H1 (cell line): ENCODE results near the gene P2RX6.
"Not testable (repeated sequence)": the region's sequence is repeated elsewhere in the genome, so short reads cannot be mapped to it uniquely, and the experiment has no call there.

Experiments used
- CBX8 ChIP-seq: fragments of 300-800, 300-1000 bp; sonication (generic); IDR thresholded peaks from 2 replicates; pipeline ENCODE4 v1.7.1; 2016; ENCODE audit warnings: low read depth, low read length, borderline replicate concordance
- CHD2 ChIP-seq: IDR thresholded peaks from 2 replicates; pipeline ENCODE4 v1.6.1; 2012; ENCODE audit warnings: low read length, improper control_type of control experiment
- EP300 ChIP-seq, 2 experiments: IDR thresholded peaks; 1 replicate in 1 of 2; 2 replicates in 1 of 2; pipeline ENCODE4 v1.6.1; 2011 to 2012; ENCODE audit warnings: low read depth in 2 of 2, low read length in 2 of 2, mild to moderate bottlenecking in 2 of 2, borderline replicate concordance in 1 of 2, inconsistent platforms in 1 of 2, moderate library complexity in 1 of 2
- POLR2A ChIP-seq, 2 experiments: IDR thresholded peaks; 1 replicate in 1 of 2; 2 replicates in 1 of 2; pipeline ENCODE4 v1.6.1; 2011; ENCODE audit warnings: low read depth in 2 of 2, low read length in 2 of 2, mild to moderate bottlenecking in 2 of 2; ENCODE audit errors: control extremely low read depth in 1 of 2
- RXRA ChIP-seq: IDR thresholded peaks from 2 replicates; pipeline ENCODE4 v1.6.1; 2011; ENCODE audit warnings: low read depth, mild to moderate bottlenecking, low read length, moderate library complexity; ENCODE audit not compliant: insufficient read depth
- SP1 ChIP-seq: IDR thresholded peaks from 2 replicates; pipeline ENCODE4 v1.6.1; 2011; ENCODE audit warnings: low read depth, low read length
- TBP ChIP-seq: IDR thresholded peaks from 2 replicates; pipeline ENCODE4 v1.6.1; 2011; ENCODE audit warnings: low read depth, low read length, improper control_type of control experiment
- YY1 ChIP-seq: IDR thresholded peaks from 2 replicates; pipeline ENCODE4 v1.6.1; 2011; ENCODE audit warnings: low read depth, mild to moderate bottlenecking, low read length
- TF ChIP-seq, protein P1 (sequence below), 3 experiments: IDR thresholded peaks; 1 replicate in 2 of 3; 2 replicates in 1 of 3; pipeline versions ENCODE4 v1.5.1 to v1.6.1; 2011; ENCODE audit warnings: low read length in 3 of 3, mild to moderate bottlenecking in 3 of 3, inconsistent platforms in 2 of 3, low read depth in 1 of 3, moderate library complexity in 1 of 3; ENCODE audit not compliant: insufficient read depth in 1 of 3; ENCODE audit errors: control extremely low read depth in 1 of 3
- TF ChIP-seq, protein P2 (sequence below): fragments of 300-600 bp; sonication (generic); IDR thresholded peaks from 2 replicates; pipeline ENCODE4 v1.7.1; 2012; ENCODE audit warnings: low read length, moderate library complexity, mild to moderate bottlenecking, inconsistent platforms; ENCODE audit not compliant: insufficient replicate concordance

DNA sequence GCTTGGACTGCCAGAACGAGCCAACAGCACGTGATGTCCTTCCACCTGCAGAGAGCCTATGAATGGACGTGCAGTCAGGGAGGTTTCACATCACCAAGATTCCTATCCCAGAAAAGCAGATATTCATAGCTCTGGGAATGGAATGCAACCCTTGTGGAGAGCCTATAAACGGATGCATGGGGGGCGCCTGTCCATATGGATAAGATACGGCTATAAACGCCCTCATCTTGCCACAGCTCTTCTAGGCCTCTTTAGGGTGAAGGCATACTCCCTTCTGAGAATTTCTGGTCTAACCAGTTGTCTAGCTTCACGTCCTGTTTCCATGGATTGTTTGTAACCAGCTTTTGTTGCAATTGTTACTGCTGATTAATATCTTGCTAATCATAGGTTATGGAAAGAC lies 56.8 kb downstream of the P2RX6 start:
- not testable (repeated sequence) for TF ChIP-seq RXRA; SP1; TBP; POLR2A (IDR thresholded peaks at IDR 0.05; ENCODE audit: control extremely low read depth in 1 of 2, low read depth in 2 of 2, low read length in 2 of 2); YY1; CBX8; EP300 (IDR thresholded peaks at IDR 0.05; ENCODE audit: borderline replicate concordance in 1 of 2, low read depth in 2 of 2, low read length in 2 of 2); CHD2
- TF ChIP-seq, protein P1, sequence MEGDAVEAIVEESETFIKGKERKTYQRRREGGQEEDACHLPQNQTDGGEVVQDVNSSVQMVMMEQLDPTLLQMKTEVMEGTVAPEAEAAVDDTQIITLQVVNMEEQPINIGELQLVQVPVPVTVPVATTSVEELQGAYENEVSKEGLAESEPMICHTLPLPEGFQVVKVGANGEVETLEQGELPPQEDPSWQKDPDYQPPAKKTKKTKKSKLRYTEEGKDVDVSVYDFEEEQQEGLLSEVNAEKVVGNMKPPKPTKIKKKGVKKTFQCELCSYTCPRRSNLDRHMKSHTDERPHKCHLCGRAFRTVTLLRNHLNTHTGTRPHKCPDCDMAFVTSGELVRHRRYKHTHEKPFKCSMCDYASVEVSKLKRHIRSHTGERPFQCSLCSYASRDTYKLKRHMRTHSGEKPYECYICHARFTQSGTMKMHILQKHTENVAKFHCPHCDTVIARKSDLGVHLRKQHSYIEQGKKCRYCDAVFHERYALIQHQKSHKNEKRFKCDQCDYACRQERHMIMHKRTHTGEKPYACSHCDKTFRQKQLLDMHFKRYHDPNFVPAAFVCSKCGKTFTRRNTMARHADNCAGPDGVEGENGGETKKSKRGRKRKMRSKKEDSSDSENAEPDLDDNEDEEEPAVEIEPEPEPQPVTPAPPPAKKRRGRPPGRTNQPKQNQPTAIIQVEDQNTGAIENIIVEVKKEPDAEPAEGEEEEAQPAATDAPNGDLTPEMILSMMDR (IDR thresholded peaks at IDR 0.05; ENCODE audit: control extremely low read depth in 1 of 3, insufficient read depth in 1 of 3, low read depth in 1 of 3, low read length in 3 of 3) = not testable (repeated sequence)
- TF ChIP-seq, protein P2, sequence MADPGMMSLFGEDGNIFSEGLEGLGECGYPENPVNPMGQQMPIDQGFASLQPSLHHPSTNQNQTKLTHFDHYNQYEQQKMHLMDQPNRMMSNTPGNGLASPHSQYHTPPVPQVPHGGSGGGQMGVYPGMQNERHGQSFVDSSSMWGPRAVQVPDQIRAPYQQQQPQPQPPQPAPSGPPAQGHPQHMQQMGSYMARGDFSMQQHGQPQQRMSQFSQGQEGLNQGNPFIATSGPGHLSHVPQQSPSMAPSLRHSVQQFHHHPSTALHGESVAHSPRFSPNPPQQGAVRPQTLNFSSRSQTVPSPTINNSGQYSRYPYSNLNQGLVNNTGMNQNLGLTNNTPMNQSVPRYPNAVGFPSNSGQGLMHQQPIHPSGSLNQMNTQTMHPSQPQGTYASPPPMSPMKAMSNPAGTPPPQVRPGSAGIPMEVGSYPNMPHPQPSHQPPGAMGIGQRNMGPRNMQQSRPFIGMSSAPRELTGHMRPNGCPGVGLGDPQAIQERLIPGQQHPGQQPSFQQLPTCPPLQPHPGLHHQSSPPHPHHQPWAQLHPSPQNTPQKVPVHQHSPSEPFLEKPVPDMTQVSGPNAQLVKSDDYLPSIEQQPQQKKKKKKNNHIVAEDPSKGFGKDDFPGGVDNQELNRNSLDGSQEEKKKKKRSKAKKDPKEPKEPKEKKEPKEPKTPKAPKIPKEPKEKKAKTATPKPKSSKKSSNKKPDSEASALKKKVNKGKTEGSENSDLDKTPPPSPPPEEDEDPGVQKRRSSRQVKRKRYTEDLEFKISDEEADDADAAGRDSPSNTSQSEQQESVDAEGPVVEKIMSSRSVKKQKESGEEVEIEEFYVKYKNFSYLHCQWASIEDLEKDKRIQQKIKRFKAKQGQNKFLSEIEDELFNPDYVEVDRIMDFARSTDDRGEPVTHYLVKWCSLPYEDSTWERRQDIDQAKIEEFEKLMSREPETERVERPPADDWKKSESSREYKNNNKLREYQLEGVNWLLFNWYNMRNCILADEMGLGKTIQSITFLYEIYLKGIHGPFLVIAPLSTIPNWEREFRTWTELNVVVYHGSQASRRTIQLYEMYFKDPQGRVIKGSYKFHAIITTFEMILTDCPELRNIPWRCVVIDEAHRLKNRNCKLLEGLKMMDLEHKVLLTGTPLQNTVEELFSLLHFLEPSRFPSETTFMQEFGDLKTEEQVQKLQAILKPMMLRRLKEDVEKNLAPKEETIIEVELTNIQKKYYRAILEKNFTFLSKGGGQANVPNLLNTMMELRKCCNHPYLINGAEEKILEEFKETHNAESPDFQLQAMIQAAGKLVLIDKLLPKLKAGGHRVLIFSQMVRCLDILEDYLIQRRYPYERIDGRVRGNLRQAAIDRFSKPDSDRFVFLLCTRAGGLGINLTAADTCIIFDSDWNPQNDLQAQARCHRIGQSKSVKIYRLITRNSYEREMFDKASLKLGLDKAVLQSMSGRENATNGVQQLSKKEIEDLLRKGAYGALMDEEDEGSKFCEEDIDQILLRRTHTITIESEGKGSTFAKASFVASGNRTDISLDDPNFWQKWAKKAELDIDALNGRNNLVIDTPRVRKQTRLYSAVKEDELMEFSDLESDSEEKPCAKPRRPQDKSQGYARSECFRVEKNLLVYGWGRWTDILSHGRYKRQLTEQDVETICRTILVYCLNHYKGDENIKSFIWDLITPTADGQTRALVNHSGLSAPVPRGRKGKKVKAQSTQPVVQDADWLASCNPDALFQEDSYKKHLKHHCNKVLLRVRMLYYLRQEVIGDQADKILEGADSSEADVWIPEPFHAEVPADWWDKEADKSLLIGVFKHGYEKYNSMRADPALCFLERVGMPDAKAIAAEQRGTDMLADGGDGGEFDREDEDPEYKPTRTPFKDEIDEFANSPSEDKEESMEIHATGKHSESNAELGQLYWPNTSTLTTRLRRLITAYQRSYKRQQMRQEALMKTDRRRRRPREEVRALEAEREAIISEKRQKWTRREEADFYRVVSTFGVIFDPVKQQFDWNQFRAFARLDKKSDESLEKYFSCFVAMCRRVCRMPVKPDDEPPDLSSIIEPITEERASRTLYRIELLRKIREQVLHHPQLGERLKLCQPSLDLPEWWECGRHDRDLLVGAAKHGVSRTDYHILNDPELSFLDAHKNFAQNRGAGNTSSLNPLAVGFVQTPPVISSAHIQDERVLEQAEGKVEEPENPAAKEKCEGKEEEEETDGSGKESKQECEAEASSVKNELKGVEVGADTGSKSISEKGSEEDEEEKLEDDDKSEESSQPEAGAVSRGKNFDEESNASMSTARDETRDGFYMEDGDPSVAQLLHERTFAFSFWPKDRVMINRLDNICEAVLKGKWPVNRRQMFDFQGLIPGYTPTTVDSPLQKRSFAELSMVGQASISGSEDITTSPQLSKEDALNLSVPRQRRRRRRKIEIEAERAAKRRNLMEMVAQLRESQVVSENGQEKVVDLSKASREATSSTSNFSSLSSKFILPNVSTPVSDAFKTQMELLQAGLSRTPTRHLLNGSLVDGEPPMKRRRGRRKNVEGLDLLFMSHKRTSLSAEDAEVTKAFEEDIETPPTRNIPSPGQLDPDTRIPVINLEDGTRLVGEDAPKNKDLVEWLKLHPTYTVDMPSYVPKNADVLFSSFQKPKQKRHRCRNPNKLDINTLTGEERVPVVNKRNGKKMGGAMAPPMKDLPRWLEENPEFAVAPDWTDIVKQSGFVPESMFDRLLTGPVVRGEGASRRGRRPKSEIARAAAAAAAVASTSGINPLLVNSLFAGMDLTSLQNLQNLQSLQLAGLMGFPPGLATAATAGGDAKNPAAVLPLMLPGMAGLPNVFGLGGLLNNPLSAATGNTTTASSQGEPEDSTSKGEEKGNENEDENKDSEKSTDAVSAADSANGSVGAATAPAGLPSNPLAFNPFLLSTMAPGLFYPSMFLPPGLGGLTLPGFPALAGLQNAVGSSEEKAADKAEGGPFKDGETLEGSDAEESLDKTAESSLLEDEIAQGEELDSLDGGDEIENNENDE = not testable (repeated sequence)
